LNCAP (cell line): ENCODE measurements around the gene CDC42EP2.

Experiments used
- CTCF ChIP-seq: fragments of 450-650 bp; IDR thresholded peaks from 2 replicates; pipeline ENCODE4 v1.5.1; 2017; ENCODE audit warnings: mild to moderate bottlenecking

CDC42EP2 gene

GRCh38 chr11:65314501-65315203 is at the start of gene CDC42EP2:
Gene CDC42EP2, plus strand, starts transcription at chr11:65314866. Its CDS starts 6,033 bp downstream, at chr11:65320899.
- no peak for TF ChIP-seq CTCF

- peak; percentile 43; the same call in 1 of the 2 replicates for TF ChIP-seq CTCF
Observed at GRCh38 chr11:65266210-65266609, 48.5 kb upstream of the CDC42EP2 start.

- TF ChIP-seq CTCF = peak; percentile 71
Observed at GRCh38 chr11:65274735-65275682, 39.7 kb upstream of the CDC42EP2 start.

GRCh38 chr11:65275906-65276305 is 38.8 kb upstream of the CDC42EP2 start:
- TF ChIP-seq CTCF = no peak

GRCh38 chr11:65277631-65278277 is 36.9 kb upstream of the CDC42EP2 start:
- TF ChIP-seq CTCF = no peak

- TF ChIP-seq CTCF = no peak
Observed at GRCh38 chr11:65278356-65278755, 36.3 kb upstream of the CDC42EP2 start.

- TF ChIP-seq CTCF = no peak
Observed at GRCh38 chr11:65279279-65279678, 35.4 kb upstream of the CDC42EP2 start.
